ENCODE measurements around the gene SASS6.
A peak's percentile ranks its signal among the peaks of the same experiment; 100 is the strongest.

The SASS6 gene

DNA sequence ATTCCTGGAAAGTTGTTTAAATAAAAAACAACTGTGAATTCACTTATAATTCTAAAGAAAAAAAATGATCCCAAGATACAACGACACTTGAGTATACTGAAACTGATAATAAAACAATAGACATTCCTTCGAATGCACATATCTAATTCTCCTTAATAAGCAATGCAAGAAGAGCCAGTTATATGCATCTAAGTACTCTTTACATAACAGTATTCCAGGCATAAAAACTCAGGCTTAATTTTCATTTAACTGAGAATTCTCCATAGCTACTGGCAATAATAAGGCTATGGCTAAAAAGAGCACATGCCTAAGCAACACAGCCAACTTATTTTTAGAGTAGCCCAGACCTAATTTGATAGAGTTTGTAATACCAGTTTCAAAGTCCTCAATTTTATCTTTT is 31.2 kb downstream of the SASS6 start:
- TF ChIP-seq POLR2A (IDR thresholded peaks at IDR 0.05; ENCODE audit: low read depth, low read length) (no peak), TAF1 (IDR thresholded peaks at IDR 0.05; ENCODE audit: borderline replicate concordance, low read depth, low read length) (no peak), POLR2AphosphoS5 (IDR thresholded peaks at IDR 0.05; ENCODE audit: low read depth, low read length) (no peak)
- DNase-seq (ENCODE audit: insufficient read length) (no peak), FAIRE-seq (no peak)

DNA sequence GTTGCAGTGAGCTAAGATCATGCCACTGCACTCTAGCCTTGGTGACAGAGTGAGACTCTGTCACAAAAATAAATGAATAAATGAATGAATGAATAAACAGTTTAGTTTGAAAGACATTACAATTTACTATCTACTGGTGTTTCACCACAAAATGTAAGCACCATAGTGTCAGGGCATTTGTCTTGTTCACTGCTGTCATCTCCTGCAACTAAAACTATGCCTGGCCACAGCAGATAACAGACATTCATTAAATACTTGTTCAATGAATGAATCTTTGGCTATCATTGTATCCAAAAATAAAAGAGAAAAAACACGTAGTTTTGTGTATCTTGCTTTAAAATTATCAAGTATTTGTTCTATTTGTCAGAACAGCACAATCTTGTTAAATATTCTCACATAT is 32.5 kb downstream of the SASS6 start:
- TF ChIP-seq POLR2AphosphoS5 (IDR thresholded peaks at IDR 0.05; ENCODE audit: low read depth, low read length), result no peak
- TF ChIP-seq TAF1 (IDR thresholded peaks at IDR 0.05; ENCODE audit: borderline replicate concordance, low read depth, low read length), result no peak
- no peak for TF ChIP-seq POLR2A (IDR thresholded peaks at IDR 0.05; ENCODE audit: low read depth, low read length)
- DNase-seq (ENCODE audit: insufficient read length) (no peak), FAIRE-seq (no peak)

DNA sequence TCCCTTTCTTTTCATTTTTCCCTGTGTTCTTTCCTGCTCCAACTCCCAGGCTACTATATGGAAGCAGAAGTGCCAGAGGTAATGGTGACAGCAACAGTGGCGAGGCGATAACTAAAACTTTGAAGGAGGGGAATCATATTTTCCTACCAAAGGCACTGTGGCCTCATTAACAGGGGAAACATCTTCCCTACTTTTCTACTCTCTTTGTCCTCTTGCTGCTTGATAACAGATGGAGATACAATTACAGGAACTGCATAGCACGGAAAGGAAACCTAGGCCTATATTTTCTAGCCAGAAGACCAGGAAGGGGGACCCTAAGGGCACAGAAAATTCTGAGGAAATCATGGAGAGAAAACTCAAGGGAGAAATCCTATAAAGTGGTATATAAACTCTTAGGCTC is 42.3 kb downstream of the SASS6 start:
- no peak for FAIRE-seq
- no peak for TF ChIP-seq POLR2A (IDR thresholded peaks at IDR 0.05; ENCODE audit: low read depth, low read length)
- no peak for TF ChIP-seq TAF1 (IDR thresholded peaks at IDR 0.05; ENCODE audit: borderline replicate concordance, low read depth, low read length)
- no peak for TF ChIP-seq POLR2AphosphoS5 (IDR thresholded peaks at IDR 0.05; ENCODE audit: low read depth, low read length)
- no peak for DNase-seq (ENCODE audit: insufficient read length)

DNA sequence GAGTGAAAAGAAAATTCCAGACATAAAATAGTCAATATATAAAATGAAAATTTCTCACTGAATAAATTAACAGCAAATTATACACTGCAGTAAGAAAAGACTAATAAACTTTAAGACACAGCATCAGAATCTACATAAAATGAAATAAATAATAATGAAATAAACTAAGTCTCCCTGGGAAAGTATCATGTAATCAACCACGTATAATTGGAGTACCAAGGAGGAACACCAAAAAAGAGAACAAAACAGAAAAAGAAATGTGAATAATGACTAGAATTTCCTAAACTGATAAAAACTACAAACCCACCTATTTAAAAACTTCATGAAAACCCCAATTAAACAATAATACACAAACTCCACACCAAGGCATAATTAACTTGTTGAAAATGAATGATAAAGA is 43.6 kb downstream of the SASS6 start:
- TF ChIP-seq TAF1 (IDR thresholded peaks at IDR 0.05; ENCODE audit: borderline replicate concordance, low read depth, low read length) (no peak), POLR2AphosphoS5 (IDR thresholded peaks at IDR 0.05; ENCODE audit: low read depth, low read length) (no peak), POLR2A (IDR thresholded peaks at IDR 0.05; ENCODE audit: low read depth, low read length) (no peak)
- FAIRE-seq (no peak), DNase-seq (ENCODE audit: insufficient read length) (no peak)

DNA sequence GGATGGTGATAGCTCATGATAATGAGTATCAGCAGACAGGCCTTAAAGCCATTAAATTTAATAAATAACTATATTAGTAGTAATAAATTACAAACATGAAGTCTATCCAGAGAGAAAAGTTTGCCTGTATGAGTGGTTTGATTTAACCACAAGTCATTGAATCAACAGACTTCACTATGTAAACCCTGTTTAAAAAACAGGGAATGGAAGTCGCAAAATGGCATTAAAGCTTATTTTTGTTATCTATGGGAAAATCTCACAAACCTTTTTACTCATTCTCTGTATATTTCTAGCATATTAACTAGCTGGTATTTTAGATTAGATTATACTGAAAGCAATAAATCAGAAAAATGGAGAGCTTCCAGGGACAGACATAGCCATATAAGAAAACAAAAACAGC is 45.3 kb downstream of the SASS6 start:
- no peak for TF ChIP-seq POLR2A (IDR thresholded peaks at IDR 0.05; ENCODE audit: low read depth, low read length)
- FAIRE-seq, result no peak
- DNase-seq (ENCODE audit: insufficient read length), result no peak

DNA sequence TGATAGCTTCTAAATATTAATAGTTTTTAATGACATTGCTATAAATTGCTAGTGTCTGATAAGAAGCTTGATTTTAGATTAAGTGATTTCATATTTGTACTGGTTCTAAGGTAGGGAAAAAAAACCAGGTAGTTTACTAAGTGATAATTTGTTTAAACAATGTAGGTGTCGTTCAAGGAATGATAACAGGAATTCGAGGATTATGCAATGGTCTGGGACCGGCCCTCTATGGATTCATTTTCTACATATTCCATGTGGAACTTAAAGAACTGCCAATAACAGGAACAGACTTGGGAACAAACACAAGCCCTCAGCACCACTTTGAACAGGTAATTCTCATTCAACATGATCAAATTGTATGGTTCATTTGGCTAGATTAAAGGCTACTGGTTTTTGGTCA is 52.4 kb downstream of the SASS6 start:
- TF ChIP-seq POLR2A (IDR thresholded peaks at IDR 0.05; ENCODE audit: low read depth, low read length) (no peak), POLR2AphosphoS5 (IDR thresholded peaks at IDR 0.05; ENCODE audit: low read depth, low read length) (no peak), TAF1 (IDR thresholded peaks at IDR 0.05; ENCODE audit: borderline replicate concordance, low read depth, low read length) (no peak)
- DNase-seq (ENCODE audit: insufficient read length), result no peak
- FAIRE-seq, result no peak

DNA sequence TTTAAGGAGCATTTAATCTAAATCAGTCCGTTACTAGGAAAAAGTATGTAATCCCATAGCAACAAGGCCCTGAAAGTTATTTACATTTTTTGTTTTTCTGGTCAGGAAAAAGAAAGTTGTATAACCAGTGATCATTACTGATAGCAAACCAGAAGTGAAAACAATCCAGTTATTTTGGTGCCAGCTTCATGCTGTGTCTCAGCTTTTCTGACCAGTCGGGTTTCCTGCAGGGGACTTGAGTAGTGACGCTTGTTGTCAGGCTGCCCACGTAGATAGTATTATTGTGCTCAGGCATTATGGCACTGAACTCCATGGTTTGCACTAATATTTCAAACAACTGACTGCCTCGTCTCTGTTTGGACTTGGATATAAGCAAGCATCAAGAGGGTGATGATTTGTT is 55.2 kb downstream of the SASS6 start:
- TF ChIP-seq POLR2A (IDR thresholded peaks at IDR 0.05; ENCODE audit: low read depth, low read length), result no peak
- no peak for TF ChIP-seq POLR2AphosphoS5 (IDR thresholded peaks at IDR 0.05; ENCODE audit: low read depth, low read length)
- TF ChIP-seq TAF1 (IDR thresholded peaks at IDR 0.05; ENCODE audit: borderline replicate concordance, low read depth, low read length), result no peak
- FAIRE-seq (peak; percentile 93), DNase-seq (ENCODE audit: insufficient read length) (no peak)

DNA sequence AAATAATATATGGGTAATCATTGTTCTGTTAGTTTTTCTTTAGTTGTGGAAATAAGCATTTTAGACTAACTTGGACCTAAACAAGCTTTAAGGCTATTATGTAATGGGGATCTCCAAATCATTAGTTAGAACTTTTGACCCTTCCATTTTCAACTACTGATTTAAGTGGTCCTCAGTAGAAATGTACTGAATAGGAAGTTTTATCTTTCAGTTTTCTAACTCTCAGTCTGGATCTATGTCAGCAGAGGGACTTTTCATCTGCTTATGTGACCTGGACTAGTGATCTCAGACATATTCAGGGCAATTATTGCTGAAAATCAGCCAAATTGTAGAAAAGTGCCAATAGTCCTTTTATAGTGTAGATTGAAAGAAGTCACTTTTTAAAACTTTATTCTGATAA is 56.0 kb downstream of the SASS6 start:
- TF ChIP-seq POLR2AphosphoS5 (IDR thresholded peaks at IDR 0.05; ENCODE audit: low read depth, low read length), result 0 out of 2 replicates have a peak, but pooled peaks have one; percentile 23
- TF ChIP-seq TAF1 (IDR thresholded peaks at IDR 0.05; ENCODE audit: borderline replicate concordance, low read depth, low read length), result no peak
- TF ChIP-seq POLR2A (IDR thresholded peaks at IDR 0.05; ENCODE audit: low read depth, low read length), result no peak
- peak; percentile 74 for FAIRE-seq
- no peak for DNase-seq (ENCODE audit: insufficient read length)

DNA sequence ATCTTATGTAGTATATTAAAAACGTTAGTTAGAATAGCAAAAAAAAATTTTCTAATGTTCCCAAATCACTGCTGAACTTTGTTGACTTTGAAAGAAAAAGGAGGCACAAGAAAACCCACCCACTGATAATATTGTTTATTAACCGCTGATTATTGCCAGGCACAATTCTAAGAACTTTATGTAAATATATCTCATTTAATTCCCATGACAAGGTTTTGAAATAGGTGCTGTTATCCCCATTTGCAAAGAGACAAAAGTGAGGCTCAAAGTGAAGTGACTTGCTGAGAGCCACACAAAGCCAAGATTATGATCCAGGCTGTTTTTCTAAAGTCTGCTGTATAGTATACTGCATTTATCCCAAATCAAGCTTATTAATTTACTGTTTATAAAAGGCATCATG is 56.4 kb downstream of the SASS6 start:
- TF ChIP-seq POLR2AphosphoS5 (IDR thresholded peaks at IDR 0.05; ENCODE audit: low read depth, low read length) (no peak), POLR2A (IDR thresholded peaks at IDR 0.05; ENCODE audit: low read depth, low read length) (no peak), TAF1 (IDR thresholded peaks at IDR 0.05; ENCODE audit: borderline replicate concordance, low read depth, low read length) (no peak)
- FAIRE-seq (peak; percentile 17), DNase-seq (ENCODE audit: insufficient read length) (no peak)

DNA sequence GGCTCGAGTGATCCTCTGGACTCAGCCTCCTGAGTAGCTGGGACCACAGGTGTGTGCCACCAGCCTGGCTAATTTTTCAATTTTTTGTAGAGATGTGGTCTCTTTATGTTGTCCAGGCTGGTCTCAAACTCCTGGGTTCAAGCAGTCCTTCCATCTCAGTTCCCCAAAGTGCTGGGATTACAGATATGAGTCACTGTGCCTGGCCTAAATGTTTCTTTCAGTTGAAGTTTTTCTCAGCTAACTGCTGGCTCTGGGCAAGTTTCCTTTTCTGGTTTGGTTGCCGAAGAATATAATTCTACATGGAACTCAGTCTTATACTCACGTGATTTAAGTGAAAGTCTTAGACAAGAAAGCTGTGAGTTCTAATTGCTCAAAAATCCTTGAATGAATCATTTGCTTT is 57.0 kb downstream of the SASS6 start:
- DNase-seq (ENCODE audit: insufficient read length), result peak; percentile 13
- TF ChIP-seq TAF1 (IDR thresholded peaks at IDR 0.05; ENCODE audit: borderline replicate concordance, low read depth, low read length) (no peak), POLR2A (IDR thresholded peaks at IDR 0.05; ENCODE audit: low read depth, low read length) (no peak; the same call in 1 of the 2 replicates), POLR2AphosphoS5 (IDR thresholded peaks at IDR 0.05; ENCODE audit: low read depth, low read length) (no peak)
- no peak for FAIRE-seq

DNA sequence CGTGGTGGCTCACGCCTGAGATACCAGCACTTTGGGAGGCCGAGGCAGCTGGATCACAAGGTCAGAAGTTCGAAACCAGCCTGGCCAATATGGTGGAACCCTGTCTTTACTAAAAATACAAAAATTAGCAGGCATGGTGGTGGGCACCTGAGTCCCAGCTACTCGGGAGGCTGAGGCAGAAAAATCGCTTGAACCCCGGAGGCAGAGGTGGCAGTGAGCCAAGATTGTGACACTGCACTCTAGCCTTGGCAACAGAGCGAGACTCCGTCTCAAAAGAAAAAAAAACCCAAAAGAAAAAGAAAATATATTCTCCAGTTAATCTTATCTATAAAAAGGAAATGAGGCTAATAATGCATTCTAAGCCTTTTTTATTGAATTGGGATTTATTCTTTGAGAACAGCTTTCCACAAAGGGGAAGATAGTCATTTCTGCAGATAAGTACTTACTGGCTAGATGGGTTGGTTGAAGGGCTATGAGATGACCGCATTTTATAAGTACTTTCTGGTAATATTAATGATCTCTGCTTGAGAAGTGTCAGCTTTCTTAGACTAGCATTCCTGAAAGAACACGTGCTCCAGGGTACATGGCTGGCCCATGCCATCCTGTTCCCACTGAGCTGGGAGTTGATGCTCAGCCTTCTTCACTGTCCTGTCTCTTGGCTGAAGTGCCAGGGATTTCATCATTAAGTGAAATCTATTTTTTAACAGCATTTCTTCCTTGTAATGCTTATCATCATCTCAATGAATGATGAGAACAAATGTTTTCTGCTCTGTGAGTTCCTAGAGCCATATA is 57.9 kb downstream of the SASS6 start:
- TF ChIP-seq POLR2AphosphoS5 (IDR thresholded peaks at IDR 0.05; ENCODE audit: low read depth, low read length) (no peak), TAF1 (IDR thresholded peaks at IDR 0.05; ENCODE audit: borderline replicate concordance, low read depth, low read length) (no peak), POLR2A (IDR thresholded peaks at IDR 0.05; ENCODE audit: low read depth, low read length) (no peak)
- peak; percentile 36 for FAIRE-seq
- DNase-seq (ENCODE audit: insufficient read length), result no peak

DNA sequence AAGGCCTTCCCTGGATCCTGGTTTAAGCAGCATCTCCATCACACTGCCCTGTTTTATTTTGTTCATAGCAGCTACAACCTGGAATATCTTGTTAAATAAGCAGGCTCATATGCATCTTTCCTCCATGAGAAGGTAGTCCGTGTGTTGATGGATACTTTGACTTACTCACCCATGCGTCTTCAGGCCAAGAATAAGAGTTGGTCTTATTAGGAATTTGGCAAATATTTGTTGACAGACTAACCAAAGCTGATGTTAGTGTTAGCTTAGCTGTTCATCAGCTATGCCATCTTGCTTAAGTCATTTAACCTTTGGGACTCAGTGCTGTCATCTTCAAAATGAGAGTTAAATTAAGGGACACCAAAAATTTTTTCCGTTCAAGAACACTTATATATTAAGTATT is 59.2 kb downstream of the SASS6 start:
- FAIRE-seq, result no peak

More for the DNA sequence above, 59.2 kb downstream of the SASS6 start:
- no peak for DNase-seq (ENCODE audit: insufficient read length)
- TF ChIP-seq POLR2AphosphoS5 (IDR thresholded peaks at IDR 0.05; ENCODE audit: low read depth, low read length) (no peak), POLR2A (IDR thresholded peaks at IDR 0.05; ENCODE audit: low read depth, low read length) (no peak), TAF1 (IDR thresholded peaks at IDR 0.05; ENCODE audit: borderline replicate concordance, low read depth, low read length) (no peak)
